ENCODE measurements around the gene TNIK.
A peak's percentile ranks its signal among the peaks of the same experiment; 100 is the strongest.

TNIK gene

DNA sequence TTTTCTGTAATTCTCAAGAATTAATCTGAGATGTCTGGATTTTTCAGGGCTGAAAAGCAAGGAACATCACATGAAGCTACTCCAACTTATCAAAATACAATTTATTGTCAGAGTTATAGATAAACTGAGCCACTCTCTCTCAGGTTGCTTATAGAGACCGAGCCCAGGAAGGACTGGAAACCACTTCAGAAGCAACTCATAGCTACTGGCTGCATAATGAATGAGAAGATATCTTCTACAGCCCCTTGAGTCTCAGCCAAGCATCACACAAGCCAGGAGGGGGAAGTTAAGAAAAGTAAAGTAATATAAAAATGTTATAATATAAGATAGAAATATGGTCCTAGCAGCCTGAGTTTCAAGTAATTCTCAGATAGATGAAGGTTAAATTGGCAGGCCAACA lies 186.0 kb downstream of the TNIK start:
- no peak for DNase-seq

DNA sequence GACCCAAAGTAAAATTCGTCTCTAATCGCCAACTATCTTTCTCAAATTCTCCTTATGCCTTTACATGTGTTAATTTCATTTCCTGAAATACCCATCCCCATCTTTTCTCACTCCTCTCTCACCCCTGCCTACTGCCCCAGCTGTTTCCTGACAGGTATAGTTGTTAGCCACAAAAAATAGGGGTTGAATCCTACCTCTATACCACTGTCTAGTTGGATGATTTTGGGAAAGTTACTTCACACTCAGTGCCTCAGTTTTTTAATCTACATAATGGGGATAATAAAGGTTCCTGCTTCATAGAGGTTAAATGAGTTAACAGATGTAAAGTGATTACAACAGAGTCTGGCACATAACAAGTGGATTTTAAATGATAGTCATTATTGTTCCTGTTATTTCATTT lies 189.7 kb downstream of the TNIK start:
- no peak for DNase-seq

DNA sequence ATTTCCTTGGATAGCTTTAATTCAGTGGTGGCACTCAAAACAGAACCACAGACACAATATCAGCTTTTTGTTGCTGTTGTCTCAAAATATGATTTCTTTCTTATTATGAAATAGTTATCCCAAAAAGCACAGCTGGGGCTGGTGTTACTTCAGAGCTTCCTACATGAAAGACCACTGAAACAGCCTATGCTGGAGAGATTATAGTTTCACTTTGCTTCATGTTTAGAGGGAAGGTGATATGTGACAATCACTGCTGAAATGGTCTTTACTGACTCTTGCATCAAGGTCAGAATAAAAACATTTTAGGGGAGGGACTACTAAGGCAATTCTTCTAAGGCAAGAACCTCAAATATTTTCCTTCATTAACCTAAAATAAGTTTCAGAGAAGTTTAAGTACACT lies 190.7 kb downstream of the TNIK start:
- DNase-seq: no peak

DNA sequence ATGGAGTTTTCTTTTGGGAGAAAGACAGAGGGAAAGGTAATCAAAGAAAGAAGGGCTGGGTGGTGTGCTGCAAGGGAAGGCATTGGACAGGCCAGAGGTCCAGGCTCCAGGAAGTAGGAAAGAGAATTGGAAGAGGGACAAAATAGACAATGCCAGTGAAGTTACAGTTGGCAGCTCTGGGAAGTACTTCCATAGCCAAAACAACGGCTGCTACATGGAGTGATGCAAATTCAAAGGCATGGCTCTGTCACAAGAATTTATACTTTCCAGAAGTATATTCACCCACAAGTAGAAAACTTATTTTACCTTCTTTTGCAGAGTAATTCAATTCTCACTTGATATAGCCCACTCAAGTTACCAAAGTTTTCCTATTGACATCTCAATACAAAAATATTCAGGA lies 191.5 kb downstream of the TNIK start:
- no peak for DNase-seq

DNA sequence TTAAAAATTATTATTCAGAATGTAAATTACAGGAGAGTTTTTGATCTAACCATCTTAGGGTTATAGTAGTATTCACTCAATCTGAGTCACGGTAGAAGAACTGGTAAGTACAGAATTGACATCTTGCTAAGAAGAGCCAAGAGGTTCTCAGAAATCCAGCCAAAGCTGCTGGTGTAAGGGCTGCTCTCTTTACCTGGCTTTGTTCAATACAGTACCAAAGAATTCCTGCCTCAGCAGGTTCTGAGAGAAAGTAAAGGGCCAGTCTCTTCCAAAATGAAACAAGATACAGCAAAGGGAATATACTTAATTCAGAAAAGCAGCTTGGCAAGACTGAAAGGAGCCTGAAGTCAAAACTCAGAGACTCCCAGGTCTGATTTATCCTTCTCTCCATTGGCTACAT lies 193.1 kb downstream of the TNIK start:
- DNase-seq: no peak

DNA sequence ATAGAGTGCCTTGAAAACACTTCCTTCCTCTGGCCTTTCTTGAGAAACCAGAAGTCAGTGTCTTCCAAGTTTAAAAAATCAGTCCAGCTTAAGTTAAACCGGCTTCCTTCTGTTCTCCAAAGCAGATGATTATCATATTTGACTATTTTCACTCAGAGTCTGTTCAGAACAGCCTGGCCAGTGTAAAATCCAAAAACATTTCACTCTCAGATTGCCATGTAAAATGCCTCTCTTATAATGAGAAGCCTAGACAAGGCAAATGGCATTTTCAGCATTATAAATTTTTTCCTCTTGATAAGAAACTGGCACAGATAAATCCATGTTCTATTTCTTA lies 193.5 kb downstream of the TNIK start:
- DNase-seq: no peak

DNA sequence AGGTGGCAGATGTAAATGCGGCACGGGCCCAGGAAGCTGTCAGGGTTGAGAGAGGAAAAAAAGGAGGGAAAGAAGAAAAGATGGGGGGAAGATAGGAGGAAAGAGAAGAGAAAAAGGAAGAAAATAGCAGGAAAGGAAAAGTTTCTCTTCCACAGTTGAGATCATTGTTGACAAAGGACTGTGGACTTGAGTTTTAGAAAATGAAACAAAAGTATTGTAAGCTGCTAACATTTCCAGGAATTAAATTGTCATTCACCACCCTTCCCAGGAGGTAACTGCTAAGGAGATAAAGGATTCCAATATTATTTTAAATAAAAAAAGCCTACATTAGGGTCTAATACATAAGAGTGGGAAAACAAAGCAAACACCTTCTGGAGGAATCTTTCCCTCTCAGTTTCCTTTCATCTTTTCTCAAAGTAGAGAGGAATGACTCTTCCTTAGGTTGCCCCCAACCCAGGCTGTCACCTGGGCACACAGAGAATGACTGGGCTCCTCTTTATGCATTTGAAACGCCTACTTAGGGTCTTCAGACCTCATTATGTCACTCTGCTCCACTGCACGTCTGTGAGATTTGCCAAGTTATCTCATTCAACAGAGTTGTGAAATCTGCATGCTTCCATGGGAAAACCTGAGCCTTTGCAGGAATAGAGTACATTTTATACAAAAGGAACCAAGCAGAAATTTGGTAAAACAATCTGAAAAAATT lies 194.0 kb downstream of the TNIK start:
- no peak for DNase-seq

DNA sequence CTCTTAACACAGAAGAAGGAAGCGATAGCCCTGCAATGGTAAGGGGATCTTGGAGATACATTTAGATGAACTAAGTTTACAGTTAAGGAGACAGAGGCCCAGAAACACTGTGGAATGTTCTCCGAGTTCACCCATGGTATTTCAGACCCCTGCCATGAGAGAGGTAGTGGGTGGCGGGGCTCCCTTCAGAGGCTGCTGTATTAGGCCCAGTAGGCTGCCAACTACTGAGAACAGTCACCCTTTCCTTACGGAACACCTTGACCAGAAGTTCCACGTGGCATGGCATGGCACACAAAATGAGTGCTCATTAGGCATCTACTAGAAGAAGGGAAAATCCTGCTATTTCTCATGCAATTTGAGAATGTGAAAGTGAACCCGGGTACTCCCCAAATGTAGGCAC lies 195.4 kb downstream of the TNIK start:
- DNase-seq: no peak

DNA sequence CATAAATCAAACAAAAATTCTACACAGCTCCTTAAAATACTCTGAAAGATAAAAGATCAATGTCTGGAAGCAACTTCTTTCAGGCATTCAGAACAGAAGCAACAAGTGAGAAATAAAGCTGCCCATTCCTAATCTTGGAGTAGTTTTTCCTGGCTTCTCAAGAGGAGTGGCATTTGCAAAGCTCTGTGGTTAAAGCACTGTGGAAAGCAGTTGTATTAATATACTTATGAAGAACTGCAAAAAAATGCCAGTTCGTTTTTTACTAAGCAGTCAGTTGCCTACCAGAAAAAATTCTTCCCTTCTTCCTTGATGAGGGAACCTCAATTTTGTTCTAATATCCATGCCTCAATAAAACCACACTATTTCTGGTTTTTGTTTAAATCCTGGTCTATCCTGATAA lies 197.8 kb downstream of the TNIK start:
- no peak for DNase-seq

DNA sequence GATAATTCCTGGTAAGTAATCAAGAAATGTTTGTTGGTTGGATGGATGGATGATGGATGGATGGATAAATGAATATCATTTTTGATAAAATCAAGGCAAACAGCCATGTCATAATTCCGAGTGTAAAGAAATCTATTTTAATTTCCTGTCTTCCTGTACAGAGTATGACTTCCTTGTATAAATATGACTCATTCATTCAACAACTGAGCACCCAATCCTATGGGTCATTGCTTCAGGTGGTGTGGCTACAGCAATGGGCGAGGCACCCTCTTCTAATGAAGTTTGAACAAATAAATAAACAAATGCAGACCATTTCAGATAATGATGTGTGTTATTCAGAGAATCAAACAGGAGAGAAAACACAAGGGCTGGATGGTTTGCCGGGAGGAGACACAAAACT lies 198.7 kb downstream of the TNIK start:
- DNase-seq: no peak

DNA sequence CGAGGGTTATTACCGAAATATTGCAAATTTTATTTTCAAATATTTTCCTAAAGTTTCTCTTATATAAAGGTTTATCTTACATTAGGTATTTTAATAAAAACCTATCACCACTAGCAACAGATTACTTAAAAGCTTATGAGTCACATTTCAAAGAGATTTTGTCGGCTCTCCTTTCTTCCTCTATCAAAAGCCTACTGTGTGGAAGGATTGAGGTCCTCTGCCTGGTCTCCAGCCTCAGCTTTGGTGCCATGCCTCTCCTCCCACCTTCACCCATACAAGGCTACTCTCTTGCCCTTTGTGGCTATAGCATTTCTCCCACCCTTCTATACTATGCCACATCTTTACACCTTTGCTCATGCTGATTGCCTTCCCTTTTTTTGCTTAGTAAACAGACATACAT lies 199.3 kb downstream of the TNIK start:
- no peak for DNase-seq

DNA sequence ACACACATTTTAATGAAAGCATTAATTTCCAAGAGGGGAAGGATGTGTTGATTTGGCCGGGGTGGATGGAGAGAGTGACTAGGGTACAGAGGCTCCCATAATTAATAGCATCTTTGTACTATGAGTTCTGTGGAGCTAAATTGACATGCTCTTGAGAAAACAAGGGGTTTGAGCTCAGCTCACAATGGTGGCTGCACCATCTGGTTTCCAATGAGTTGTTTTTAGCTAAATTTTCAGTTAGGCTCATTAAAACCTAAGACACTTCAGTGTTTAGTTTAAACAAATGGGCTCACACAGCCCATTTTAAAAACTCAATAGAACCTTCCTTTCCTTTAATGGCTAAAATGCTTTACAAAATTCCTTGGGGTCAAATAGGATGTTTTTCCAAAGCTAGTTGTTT lies 199.7 kb downstream of the TNIK start:
- DNase-seq: peak; percentile 64

DNA sequence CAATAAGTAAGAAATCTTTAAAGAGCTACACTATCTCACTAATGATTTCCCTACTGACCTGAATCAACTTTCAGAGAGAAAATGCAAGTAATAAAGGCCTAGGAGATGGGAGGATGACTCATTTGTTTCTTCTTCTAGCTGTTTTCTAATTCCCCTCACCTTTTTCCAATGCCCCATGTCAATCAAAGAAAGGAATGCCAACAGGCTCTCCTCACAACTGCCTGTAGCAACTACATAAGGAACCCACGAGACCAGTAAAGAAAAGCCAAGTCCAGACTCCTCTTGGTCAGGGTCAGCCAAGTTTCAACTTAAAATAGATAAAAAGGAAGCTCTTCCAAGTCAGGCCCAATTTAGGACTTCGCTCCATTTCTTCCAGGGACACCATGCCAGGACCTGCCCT lies 201.9 kb downstream of the TNIK start:
- no peak for DNase-seq

DNA sequence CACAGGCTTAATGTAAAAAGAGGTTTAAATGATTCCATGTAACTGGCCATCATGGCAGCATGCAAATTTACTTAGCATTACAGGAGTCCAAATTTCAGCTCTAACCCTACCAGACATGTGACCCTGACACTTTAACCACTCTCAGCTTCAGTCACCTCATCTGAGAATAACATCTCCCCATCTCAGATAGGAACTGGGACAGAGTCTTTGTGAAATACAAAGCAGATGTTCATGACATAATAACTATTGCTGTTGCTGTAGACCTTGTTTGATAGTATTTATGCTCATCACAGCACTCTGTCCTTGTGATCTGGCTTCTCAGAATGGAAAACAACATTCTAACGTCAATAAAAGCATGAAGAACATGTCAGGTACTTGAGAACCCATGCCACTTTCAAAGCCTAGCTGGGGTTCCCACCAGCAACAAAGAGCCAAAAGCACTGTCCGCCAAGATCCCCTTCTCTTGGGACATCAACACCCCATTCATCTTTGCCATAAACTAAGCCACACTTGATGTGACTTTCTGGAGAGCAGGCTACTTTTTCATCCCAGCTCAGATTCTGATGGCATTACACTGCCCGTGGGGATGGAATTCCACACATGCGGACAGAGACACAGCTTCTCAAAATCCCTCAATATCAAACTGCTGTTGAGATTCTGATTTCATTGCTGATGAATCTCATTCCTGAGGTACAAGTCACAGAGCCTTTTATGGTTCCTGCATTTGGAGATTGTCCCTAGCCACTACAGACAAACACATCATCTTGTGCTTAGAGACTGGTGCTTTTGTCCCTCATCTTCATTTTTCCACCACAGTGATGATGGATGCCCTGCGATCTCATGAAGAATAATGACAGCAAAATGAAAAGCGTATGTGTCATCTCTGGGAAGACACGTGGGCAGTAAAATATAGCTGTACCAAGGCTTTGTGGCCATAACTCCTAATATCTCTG lies 202.7 kb downstream of the TNIK start:
- DNase-seq: no peak

DNA sequence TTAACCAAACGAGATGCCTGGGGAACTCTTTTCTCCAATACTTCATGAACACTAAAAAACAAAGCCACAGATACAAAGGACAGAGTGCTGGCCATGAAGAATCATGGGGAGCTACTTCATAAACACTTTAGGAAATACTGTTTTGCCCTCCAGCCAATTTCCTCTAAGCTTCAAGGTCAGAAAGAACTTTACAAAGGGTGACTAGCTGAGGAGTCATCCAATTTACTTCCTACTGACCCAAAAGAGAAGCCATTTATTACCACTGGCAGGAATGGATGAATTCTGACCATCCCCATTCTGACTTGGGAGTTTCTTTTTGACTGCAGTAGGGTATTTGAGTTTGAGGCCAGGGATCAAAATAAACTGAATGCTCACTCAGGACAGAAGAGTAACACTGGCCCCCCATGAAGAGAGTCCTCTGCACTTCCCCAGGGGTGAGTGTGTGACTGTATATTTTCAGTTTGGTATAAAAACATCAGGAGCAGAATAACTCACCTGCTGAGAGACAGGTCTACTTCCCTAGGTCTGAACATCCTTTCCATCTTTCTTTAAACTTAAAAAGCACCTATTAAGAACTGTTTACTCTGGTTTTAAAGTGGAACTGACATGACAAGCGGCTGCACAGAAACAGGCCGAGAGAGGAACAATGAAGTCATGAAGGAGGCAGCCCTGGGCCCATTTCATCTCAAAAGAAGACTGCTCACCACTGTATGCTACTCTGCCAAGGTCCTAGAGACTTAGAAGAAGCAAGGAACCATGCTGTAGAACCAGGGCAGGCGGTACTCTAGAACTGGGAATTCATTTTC lies 203.6 kb downstream of the TNIK start:
- no peak for DNase-seq

DNA sequence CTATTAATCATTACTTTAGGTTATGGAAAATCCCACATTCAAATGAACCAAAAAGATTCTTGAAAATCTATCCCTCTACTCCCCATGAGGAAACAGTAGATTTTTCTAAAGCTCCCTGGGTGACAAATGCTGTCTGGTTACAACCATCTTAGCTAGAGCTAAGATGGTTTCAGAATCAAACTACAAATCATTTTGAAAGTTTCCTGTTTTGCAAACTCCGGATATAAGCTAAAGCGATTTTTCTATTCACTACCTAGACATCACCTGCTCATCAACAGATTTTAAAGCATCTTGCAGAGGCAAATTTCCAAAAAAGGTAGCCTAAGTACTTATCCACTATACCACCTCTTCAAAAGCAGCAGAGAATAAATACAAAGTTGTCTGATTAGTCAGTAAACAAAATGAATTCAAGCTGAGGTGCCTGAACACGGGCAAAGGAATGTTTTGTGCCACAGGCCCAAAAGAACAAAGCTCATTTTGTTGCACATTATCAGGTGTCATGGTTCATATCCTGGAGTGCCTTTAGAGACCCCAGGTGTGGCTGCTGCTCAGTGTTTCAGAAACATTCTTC lies 204.9 kb downstream of the TNIK start:
- DNase-seq: no peak

DNA sequence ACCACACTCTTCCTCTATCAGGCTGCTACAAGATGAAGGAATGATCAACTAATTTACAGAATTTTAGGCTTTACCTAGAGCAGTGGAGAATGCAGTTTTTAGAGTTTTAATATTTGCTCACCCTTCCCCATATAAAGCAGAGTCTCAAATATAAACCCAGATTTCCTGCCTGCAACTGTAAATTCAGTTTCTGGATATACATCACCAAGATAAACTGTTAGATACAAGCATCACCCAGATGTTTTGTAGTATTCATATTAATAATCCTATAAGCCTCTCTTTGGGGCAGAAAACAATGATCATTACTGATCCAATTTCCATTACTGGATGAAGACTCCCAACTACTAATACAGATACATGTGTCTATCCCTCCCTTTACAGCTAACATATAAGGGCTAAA lies 205.9 kb downstream of the TNIK start:
- DNase-seq: no peak

DNA sequence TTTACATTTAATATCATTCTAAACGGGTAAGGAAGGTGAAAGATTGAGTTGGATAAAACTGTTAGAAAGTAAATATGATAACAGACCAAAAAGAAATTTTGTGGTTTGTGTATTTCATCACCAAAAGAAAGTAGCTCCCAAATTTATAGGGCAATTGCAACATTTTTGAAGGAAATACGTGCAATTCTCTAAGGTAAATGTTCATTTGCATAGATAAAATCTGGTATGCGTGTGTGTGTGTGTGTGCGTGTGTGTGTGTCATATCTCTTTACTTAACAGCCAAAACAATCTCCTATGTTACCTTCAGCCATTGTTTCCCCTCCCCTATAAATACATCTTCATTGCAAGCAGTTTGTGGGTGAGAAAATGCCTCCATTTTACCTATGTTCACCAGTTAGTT lies 208.4 kb downstream of the TNIK start:
- no peak for DNase-seq

DNA sequence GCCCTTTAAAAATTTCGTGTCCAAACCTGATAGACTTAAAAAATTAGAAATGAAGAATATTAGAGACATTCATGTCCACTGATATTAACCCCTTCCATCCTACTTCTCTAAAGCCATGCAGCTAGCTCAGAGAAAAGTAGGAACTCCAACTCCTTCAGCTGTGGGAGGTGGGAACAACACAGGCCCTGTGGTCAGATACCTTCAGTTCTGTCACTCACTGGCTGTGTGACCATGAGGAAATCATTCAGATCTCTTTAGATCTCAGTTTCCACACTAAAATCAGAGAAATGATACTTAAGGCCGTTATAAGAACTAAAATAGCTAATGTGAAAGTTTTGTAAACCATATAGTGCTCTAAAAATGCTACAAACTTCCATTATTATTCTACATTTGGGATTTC lies 209.8 kb downstream of the TNIK start:
- DNase-seq: no peak

DNA sequence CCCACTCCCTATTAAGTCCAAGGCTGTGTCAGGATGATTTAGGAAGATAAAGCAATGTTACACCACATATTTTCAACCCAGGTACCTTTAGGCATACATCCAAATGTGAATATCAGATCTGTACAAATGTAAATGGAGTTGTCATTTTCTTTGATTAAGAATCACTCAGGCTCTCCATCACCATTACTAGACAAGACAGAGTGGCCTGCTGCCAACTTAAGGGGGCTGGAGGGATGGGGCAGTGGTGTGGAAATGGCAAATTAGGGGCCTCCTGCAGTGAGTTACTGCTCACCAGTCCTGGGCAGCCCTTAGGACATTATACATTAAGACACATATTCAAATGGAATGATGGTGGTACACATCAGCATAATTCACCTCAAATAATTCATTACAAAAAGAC lies 211.0 kb downstream of the TNIK start:
- no peak for DNase-seq

DNA sequence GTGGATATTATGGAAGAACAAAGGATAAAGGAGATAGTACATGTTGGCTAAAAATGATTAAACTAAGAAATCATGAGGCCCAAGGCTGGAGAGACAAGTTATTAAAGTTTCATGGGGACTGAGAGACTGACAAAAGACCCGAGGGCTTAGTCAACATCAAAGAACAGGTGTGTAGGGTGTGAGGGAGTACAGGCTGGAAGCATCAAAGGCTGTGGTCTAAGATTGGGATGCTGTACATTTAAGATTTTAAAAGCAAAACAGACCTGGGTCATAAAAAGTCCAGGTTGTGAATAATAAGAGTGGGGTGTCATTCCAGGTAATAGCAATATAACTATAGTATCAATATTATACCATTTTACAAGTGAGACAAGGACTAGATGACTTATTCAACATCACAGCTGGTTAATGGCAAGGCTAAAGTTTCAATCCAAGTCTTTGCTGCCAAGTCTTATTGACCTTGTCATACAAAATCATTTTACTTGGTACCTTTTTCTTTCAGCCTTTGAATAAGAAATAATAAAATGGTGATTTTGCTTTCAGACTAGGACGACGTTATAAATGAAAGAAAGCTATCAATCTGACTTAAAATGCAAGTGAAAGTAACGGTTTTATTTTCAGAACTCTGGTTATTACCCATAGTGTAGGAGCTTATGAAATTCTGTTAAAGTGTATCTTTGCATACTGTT lies 211.6 kb downstream of the TNIK start:
- no peak for DNase-seq

Measured in NCI-H1105 treated with DMSO at 0.1 percent for 48 hours (cell line).